ENCODE measurements around the gene CNTNAP5. TPM values are rescaled to one million over a fixed set of nuclear protein-coding genes. Genes with fewer than 3 reads are reported as not detected.

The CNTNAP5 gene
- total RNA-seq, 1 experiment from 2014 or later, result 0.48 TPM

- Histone ChIP-seq H2BK120ac (ENCODE audit: low read depth, low read length, poor library complexity, severe bottlenecking) (no peak overlapping the region), H3K9ac (ENCODE audit: extremely low read depth, insufficient read length, low read length) (no peak overlapping the region), H2BK20ac (ENCODE audit: low read depth, low read length, poor library complexity, severe bottlenecking) (no peak overlapping the region), H3K79me2 (ENCODE audit: insufficient read depth, low read length) (no peaks in the 10 kb centered on the region), H2BK5ac (ENCODE audit: insufficient read length, low read length) (no peak overlapping the region), H3K4me1 (ENCODE audit: insufficient read depth, low read length) (no peaks in the 10 kb centered on the region), H3K14ac (ENCODE audit: insufficient read depth, low read length) (no peak overlapping the region), H4K20me1 (ENCODE audit: control insufficient read depth, insufficient read depth, insufficient read length) (no peaks in the 10 kb centered on the region), H2AFZ (ENCODE audit: low read length) (no peak overlapping the region), H3K18ac (ENCODE audit: insufficient read length, low read depth, low read length) (no peak overlapping the region), H3T11ph (ENCODE audit: low read length) (no peak overlapping the region), H3K27me3 (ENCODE audit: insufficient read depth, low read length) (no peaks in the 10 kb centered on the region), H2BK12ac (ENCODE audit: insufficient read length, low read depth, low read length) (no peak overlapping the region), H3K23me2 (ENCODE audit: insufficient read length, low read depth, low read length, poor library complexity, severe bottlenecking) (no peaks in the 10 kb centered on the region), H4K91ac (ENCODE audit: insufficient read length, low read depth, low read length) (no peak overlapping the region), H3K79me1 (ENCODE audit: insufficient read depth, low read depth, low read length, poor library complexity, severe bottlenecking) (no peaks in the 10 kb centered on the region), H4K8ac (replicated peaks; ENCODE audit: insufficient read length, low read depth, low read length) (no peak overlapping the region), H4K5ac (ENCODE audit: insufficient read length, low read depth, low read length) (no peak overlapping the region), H3K4me2 (ENCODE audit: insufficient read depth, insufficient read length, low read length) (no peak overlapping the region), H3K4ac (ENCODE audit: low read depth, low read length) (no peak overlapping the region), H2BK15ac (ENCODE audit: low read depth, low read length) (no peak overlapping the region), H3K56ac (ENCODE audit: insufficient read length, low read depth, low read length) (no peak overlapping the region), H2AK5ac (ENCODE audit: insufficient read length, low read length) (no peak overlapping the region), H3K23ac (ENCODE audit: insufficient read length, low read depth, low read length) (no peak overlapping the region), H3K27ac (ENCODE audit: insufficient read length, low read depth, low read length) (no peak overlapping the region), H3K9me3 (ENCODE audit: control insufficient read depth, low read depth, low read length) (no peaks in the 10 kb centered on the region)
- TF ChIP-seq CTCF (conservative IDR thresholded peaks at IDR 0.05), result no peak
- Mint-ChIP-seq H3K9me3 (no peaks in the 10 kb centered on the region), H3K4me1 (peaks cover 7% of the 10 kb centered on the region in 2 experiments), H3K4me3 (no peak overlapping the region), H3K27ac (no peak overlapping the region), H3K36me3 (ENCODE audit: insufficient read depth in 1 of 3, low read depth in 3 of 3) (no peaks in the 10 kb centered on the region; a peak in 2 of 7 replicates), H3K27me3 (ENCODE audit: low read depth) (no peaks in the 10 kb centered on the region)
- no peak for DNase-seq
- WGBS (ENCODE audit: extremely low coverage, insufficient read length, low lambda C conversion rate), result no CpG with 5 or more reads among the region's 2 CpGs
These were observed 9.2 kb downstream of the CNTNAP5 start for GRCh38 chr2:124034265-124034664.
